ENCODE results near the gene SFR1.

DNA sequence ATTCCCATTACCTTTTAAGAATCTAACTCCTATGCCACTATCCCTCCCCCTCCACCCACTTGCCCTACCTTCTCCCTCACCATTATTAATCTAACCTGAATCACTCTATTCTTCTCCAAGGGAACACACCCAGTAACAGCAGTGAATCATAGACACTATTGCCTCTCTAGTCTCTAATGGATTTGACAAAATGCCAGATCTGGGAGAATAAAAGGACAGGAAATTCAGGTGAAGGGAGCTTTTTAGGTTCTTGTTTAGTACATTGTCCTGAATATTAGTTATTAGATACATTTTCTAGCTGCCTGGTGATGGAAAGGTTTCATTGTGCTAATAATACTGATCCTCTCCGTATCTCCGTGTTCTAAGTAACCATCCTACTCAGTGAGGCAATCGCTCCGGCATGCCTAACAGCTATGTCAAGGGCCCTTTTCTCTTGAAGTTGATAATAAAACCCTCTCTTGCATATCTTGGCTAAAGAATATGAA, 4.1 kb upstream of the SFR1 start:
- TF ChIP-seq EZH2 (IDR thresholded peaks at IDR 0.05; ENCODE audit: low read length, unreplicated experiment) (no peak), CTCF (conservative IDR thresholded peaks at IDR 0.05; ENCODE audit: low read depth, low read length) (no peak), EZH2phosphoT487 (IDR thresholded peaks at IDR 0.05; ENCODE audit: borderline replicate concordance, low read length) (no peak)
